Right lobe of liver (tissue), 4 donors: ENCODE data around the gene MCM10.

Experiments used
- CTCF ChIP-seq, 4 donors: fragments of 200-600 bp in 3 of 4; fragments of 450-650 bp in 1 of 4; IDR thresholded peaks; one replicate each; pipeline versions ENCODE4 v1.5.1 to v1.8.0; 2016 to 2022; ENCODE audit warnings: antibody characterized with exemption in 4 of 4, mild to moderate bottlenecking in 2 of 4
- POLR2A ChIP-seq: fragments of 450-650 bp; IDR thresholded peaks from one replicate; pipeline ENCODE4 v1.6.1; 2017; ENCODE audit warnings: antibody characterized with exemption, mild to moderate bottlenecking
- donor health status: DM: no; HTN: no; CAD: no.
- donor health status: DM: no; HTN: no; CAD: no.
- donor health status: DM: no; HTN: yes; CAD: no.

GRCh38 chr10:13121500-13121854 lies 39.9 kb upstream of the MCM10 start:
- no peak for TF ChIP-seq CTCF (IDR thresholded peaks at IDR 0.05)
- TF ChIP-seq POLR2A = no peak
